Measurements from ENCODE around the gene TBXA2R.

The TBXA2R gene

GRCh38 chr19:3599776-3600187 lies 6.9 kb downstream of the TBXA2R start:
- TF ChIP-seq TAF1 (IDR thresholded peaks at IDR 0.05; ENCODE audit: low read depth, low read length): no peak
- TF ChIP-seq PAX5 (IDR thresholded peaks at IDR 0.05; ENCODE audit: insufficient read depth, low read length, severe bottlenecking): no peak
- no peak for TF ChIP-seq POLR2AphosphoS5 (IDR thresholded peaks at IDR 0.05; ENCODE audit: low read depth, low read length)
- no peak for TF ChIP-seq POU2F2 (IDR thresholded peaks at IDR 0.05; ENCODE audit: low read depth, low read length)
- no peak for TF ChIP-seq SPI1 (IDR thresholded peaks at IDR 0.05; ENCODE audit: low read depth, low read length)

GRCh38 chr19:3595521-3596061 lies 11.1 kb downstream of the TBXA2R start:
- DNase-seq (ENCODE audit: insufficient read length, low spot score): no peak
- no peak for TF ChIP-seq TAF1 (IDR thresholded peaks at IDR 0.05; ENCODE audit: low read depth, low read length)
- TF ChIP-seq POLR2A (IDR thresholded peaks at IDR 0.05; ENCODE audit: low read depth, low read length): no peak
- no peak for TF ChIP-seq PAX5 (IDR thresholded peaks at IDR 0.05; ENCODE audit: insufficient read depth, low read length, severe bottlenecking)
- no peak for TF ChIP-seq SPI1 (IDR thresholded peaks at IDR 0.05; ENCODE audit: low read depth, low read length)
- no peak for TF ChIP-seq POU2F2 (IDR thresholded peaks at IDR 0.05; ENCODE audit: low read depth, low read length)
- no peak for TF ChIP-seq POLR2AphosphoS5 (IDR thresholded peaks at IDR 0.05; ENCODE audit: low read depth, low read length)
- no peak for FAIRE-seq

More at GRCh38 chr19:3599776-3600187, 6.9 kb downstream of the TBXA2R start:
- FAIRE-seq: no peak
- no peak for DNase-seq (ENCODE audit: insufficient read length, low spot score)

GRCh38 chr19:3593156-3593555 lies 13.5 kb downstream of the TBXA2R start:
- no peak for FAIRE-seq
- no peak for DNase-seq (ENCODE audit: insufficient read length, low spot score)
- TF ChIP-seq TAF1 (IDR thresholded peaks at IDR 0.05; ENCODE audit: low read depth, low read length) (no peak), POU2F2 (IDR thresholded peaks at IDR 0.05; ENCODE audit: low read depth, low read length) (no peak), POLR2AphosphoS5 (IDR thresholded peaks at IDR 0.05; ENCODE audit: low read depth, low read length) (no peak), PAX5 (IDR thresholded peaks at IDR 0.05; ENCODE audit: insufficient read depth, low read length, severe bottlenecking) (no peak), POLR2A (IDR thresholded peaks at IDR 0.05; ENCODE audit: low read depth, low read length) (no peak), SPI1 (IDR thresholded peaks at IDR 0.05; ENCODE audit: low read depth, low read length) (no peak)

GRCh38 chr19:3591876-3592613 lies 14.6 kb downstream of the TBXA2R start:
- DNase-seq (ENCODE audit: insufficient read length, low spot score): no peak
- no peak for FAIRE-seq
- TF ChIP-seq SPI1 (IDR thresholded peaks at IDR 0.05; ENCODE audit: low read depth, low read length) (no peak), POU2F2 (IDR thresholded peaks at IDR 0.05; ENCODE audit: low read depth, low read length) (no peak)

GRCh38 chr19:3590991-3591659 lies 15.6 kb downstream of the TBXA2R start:
- TF ChIP-seq POLR2AphosphoS5 (IDR thresholded peaks at IDR 0.05; ENCODE audit: low read depth, low read length) (no peak), TAF1 (IDR thresholded peaks at IDR 0.05; ENCODE audit: low read depth, low read length) (no peak), PAX5 (IDR thresholded peaks at IDR 0.05; ENCODE audit: insufficient read depth, low read length, severe bottlenecking) (no peak), POU2F2 (IDR thresholded peaks at IDR 0.05; ENCODE audit: low read depth, low read length) (no peak), POLR2A (IDR thresholded peaks at IDR 0.05; ENCODE audit: low read depth, low read length) (no peak), SPI1 (IDR thresholded peaks at IDR 0.05; ENCODE audit: low read depth, low read length) (no peak)
- no peak for DNase-seq (ENCODE audit: insufficient read length, low spot score)
- no peak for FAIRE-seq

GRCh38 chr19:3589949-3590348 lies 16.7 kb downstream of the TBXA2R start:
- DNase-seq (ENCODE audit: insufficient read length, low spot score) (no peak), FAIRE-seq (no peak)
- TF ChIP-seq PAX5 (IDR thresholded peaks at IDR 0.05; ENCODE audit: insufficient read depth, low read length, severe bottlenecking) (no peak), SPI1 (IDR thresholded peaks at IDR 0.05; ENCODE audit: low read depth, low read length) (no peak), POLR2AphosphoS5 (IDR thresholded peaks at IDR 0.05; ENCODE audit: low read depth, low read length) (no peak), POU2F2 (IDR thresholded peaks at IDR 0.05; ENCODE audit: low read depth, low read length) (no peak), TAF1 (IDR thresholded peaks at IDR 0.05; ENCODE audit: low read depth, low read length) (no peak), POLR2A (IDR thresholded peaks at IDR 0.05; ENCODE audit: low read depth, low read length) (no peak)

- FAIRE-seq (no peak), DNase-seq (ENCODE audit: insufficient read length, low spot score) (no peak)
- TF ChIP-seq POLR2AphosphoS5 (IDR thresholded peaks at IDR 0.05; ENCODE audit: low read depth, low read length) (no peak), POLR2A (IDR thresholded peaks at IDR 0.05; ENCODE audit: low read depth, low read length) (no peak), POU2F2 (IDR thresholded peaks at IDR 0.05; ENCODE audit: low read depth, low read length) (no peak), PAX5 (IDR thresholded peaks at IDR 0.05; ENCODE audit: insufficient read depth, low read length, severe bottlenecking) (no peak), TAF1 (IDR thresholded peaks at IDR 0.05; ENCODE audit: low read depth, low read length) (no peak), SPI1 (IDR thresholded peaks at IDR 0.05; ENCODE audit: low read depth, low read length) (no peak)
Measured at GRCh38 chr19:3589439-3589838, 17.2 kb downstream of the TBXA2R start.

GRCh38 chr19:3586707-3587346 lies 19.8 kb downstream of the TBXA2R start:
- FAIRE-seq (no peak), DNase-seq (ENCODE audit: insufficient read length, low spot score) (no peak)
- TF ChIP-seq POLR2AphosphoS5 (IDR thresholded peaks at IDR 0.05; ENCODE audit: low read depth, low read length) (no peak), POLR2A (IDR thresholded peaks at IDR 0.05; ENCODE audit: low read depth, low read length) (no peak), TAF1 (IDR thresholded peaks at IDR 0.05; ENCODE audit: low read depth, low read length) (no peak), PAX5 (IDR thresholded peaks at IDR 0.05; ENCODE audit: insufficient read depth, low read length, severe bottlenecking) (no peak), POU2F2 (IDR thresholded peaks at IDR 0.05; ENCODE audit: low read depth, low read length) (no peak), SPI1 (IDR thresholded peaks at IDR 0.05; ENCODE audit: low read depth, low read length) (no peak)

- DNase-seq (ENCODE audit: insufficient read length, low spot score) (no peak), FAIRE-seq (no peak)
- TF ChIP-seq POU2F2 (IDR thresholded peaks at IDR 0.05; ENCODE audit: low read depth, low read length) (no peak), PAX5 (IDR thresholded peaks at IDR 0.05; ENCODE audit: insufficient read depth, low read length, severe bottlenecking) (no peak), POLR2AphosphoS5 (IDR thresholded peaks at IDR 0.05; ENCODE audit: low read depth, low read length) (no peak), POLR2A (IDR thresholded peaks at IDR 0.05; ENCODE audit: low read depth, low read length) (no peak), SPI1 (IDR thresholded peaks at IDR 0.05; ENCODE audit: low read depth, low read length) (no peak), TAF1 (IDR thresholded peaks at IDR 0.05; ENCODE audit: low read depth, low read length) (no peak)
Measured at GRCh38 chr19:3586127-3586626, 20.5 kb downstream of the TBXA2R start.
